A549 (cell line): ENCODE measurements around the gene NPB. TPM values are rescaled to one million over a fixed set of nuclear protein-coding genes. Genes with fewer than 3 reads are reported as not detected.

Experiments used
- BHLHE40 ChIP-seq: IDR thresholded peaks from 2 replicates; pipeline ENCODE4 v1.6.1; 2012; ENCODE audit warnings: low read depth, low read length, inconsistent platforms
- CBX8 ChIP-seq: fragments of 200-600 bp; sonication (generic); IDR thresholded peaks from 2 replicates; pipeline ENCODE4 v1.6.1; 2016
- CHD4 ChIP-seq: fragments of 200-600 bp; sonication (generic); IDR thresholded peaks from 2 replicates; pipeline ENCODE4 v1.6.1; 2016; ENCODE audit warnings: antibody characterized with exemption, mild to moderate bottlenecking, borderline replicate concordance
- EHF ChIP-seq: fragments of 250-450 bp; sonication (Bioruptor Pico); IDR thresholded peaks from 2 replicates; pipeline ENCODE4 v1.5.0; 2020; ENCODE audit warnings: mild to moderate bottlenecking
- EHMT2 ChIP-seq: fragments of 200-600 bp; sonication (generic); IDR thresholded peaks from 2 replicates; pipeline ENCODE4 v1.6.1; 2016; ENCODE audit warnings: antibody characterized with exemption, low read depth, mild to moderate bottlenecking, moderate library complexity
- EP300 ChIP-seq, 2 experiments: fragments of >200 bp; sonication (Bioruptor Twin); formaldehyde crosslinking; IDR thresholded peaks; 2 replicates in 1 of 2; 3 replicates in 1 of 2; pipeline ENCODE4 v1.6.1; 2016 to 2017
- ESRRA ChIP-seq: fragments of 150-350 bp; IDR thresholded peaks from 2 replicates; pipeline ENCODE4 v1.6.1; 2014; ENCODE audit warnings: mild to moderate bottlenecking, low read length, borderline replicate concordance
- FOSB ChIP-seq: fragments of 250-450 bp; sonication (Bioruptor Pico); IDR thresholded peaks from 2 replicates; pipeline ENCODE4 v1.5.0; 2020; ENCODE audit warnings: mild to moderate bottlenecking, moderate library complexity
- FOSL2 ChIP-seq, 2 experiments: fragments of 450-650 bp in 1 of 2; fragments of >200 bp in 1 of 2; sonication (Bioruptor Twin) in 1 of 2; formaldehyde crosslinking; IDR thresholded peaks; 2 replicates each; pipeline versions ENCODE4 v1.5.0 to v1.6.1; 2016 to 2020; ENCODE audit warnings: mild to moderate bottlenecking in 1 of 2, moderate library complexity in 1 of 2
- FOXS1 ChIP-seq: fragments of 250-450 bp; sonication (Bioruptor Pico); IDR thresholded peaks from 2 replicates; pipeline ENCODE4 v1.5.0; 2020; ENCODE audit warnings: mild to moderate bottlenecking, moderate library complexity
- GATA3 ChIP-seq: IDR thresholded peaks from 2 replicates; pipeline ENCODE4 v1.6.1; 2012; ENCODE audit warnings: borderline replicate concordance
- HDAC2 ChIP-seq: fragments of 200-600 bp; sonication (generic); IDR thresholded peaks from 2 replicates; pipeline ENCODE4 v1.6.1; 2016
- HEYL ChIP-seq: fragments of 250-450 bp; sonication (Bioruptor Pico); IDR thresholded peaks from 2 replicates; pipeline ENCODE4 v1.8.0; 2021; ENCODE audit warnings: mild to moderate bottlenecking, moderate library complexity
- HOXB13 ChIP-seq: fragments of 250-450 bp; sonication (Bioruptor Pico); IDR thresholded peaks from 2 replicates; pipeline ENCODE4 v1.5.0; 2020; ENCODE audit warnings: low read depth, mild to moderate bottlenecking, moderate library complexity
- JUNB ChIP-seq: fragments of >200 bp; sonication (Bioruptor Twin); formaldehyde crosslinking; IDR thresholded peaks from 2 replicates; pipeline ENCODE4 v1.6.1; 2016
- KDM5A ChIP-seq: fragments of 200-600 bp; sonication (generic); IDR thresholded peaks from 2 replicates; pipeline ENCODE4 v1.6.1; 2016; ENCODE audit warnings: antibody characterized with exemption, mild to moderate bottlenecking
- MAFK ChIP-seq: fragments of 450-650 bp; IDR thresholded peaks from 2 replicates; pipeline ENCODE4 v1.6.1; 2014; ENCODE audit not compliant: partially characterized antibody
- MAZ ChIP-seq: fragments of 150-350 bp; IDR thresholded peaks from 2 replicates; pipeline ENCODE4 v1.6.1; 2014; ENCODE audit warnings: antibody characterized with exemption, low read depth, low read length, borderline replicate concordance
- NR3C1 ChIP-seq: fragments of >200 bp; sonication (Bioruptor Twin); formaldehyde crosslinking; IDR thresholded peaks from 3 replicates; pipeline ENCODE4 v1.6.1; 2017
- PHF8 ChIP-seq: fragments of 200-600 bp; sonication (generic); IDR thresholded peaks from 2 replicates; pipeline ENCODE4 v1.6.1; 2016; ENCODE audit warnings: low read depth, mild to moderate bottlenecking, antibody characterized with exemption, moderate library complexity, borderline replicate concordance
- POLR2A ChIP-seq: IDR thresholded peaks from 2 replicates; pipeline ENCODE4 v1.6.1; 2012; ENCODE audit warnings: mild to moderate bottlenecking, low read length
- RAD21 ChIP-seq, 2 experiments: fragments of >200 bp in 1 of 2; sonication (Bioruptor Twin) in 1 of 2; formaldehyde crosslinking in 1 of 2; IDR thresholded peaks in 1 of 2; conservative IDR thresholded peaks in 1 of 2; 2 replicates in 1 of 2; 3 replicates in 1 of 2; pipeline ENCODE4 v1.6.1; 2012 to 2018; ENCODE audit warnings: inconsistent platforms in 1 of 2
- RCOR1 ChIP-seq: fragments of 150-350 bp; IDR thresholded peaks from 2 replicates; pipeline ENCODE4 v1.6.1; 2014; ENCODE audit warnings: antibody characterized with exemption, low read length, low read depth
- RFX5 ChIP-seq: fragments of 450-650 bp; IDR thresholded peaks from 2 replicates; pipeline ENCODE4 v1.7.1; 2014; ENCODE audit warnings: antibody characterized with exemption, mild to moderate bottlenecking, moderate library complexity
- RNF2 ChIP-seq: fragments of 200-600 bp; sonication (generic); IDR thresholded peaks from 2 replicates; pipeline ENCODE4 v1.6.1; 2016; ENCODE audit warnings: low read depth, mild to moderate bottlenecking, antibody characterized with exemption, moderate library complexity, borderline replicate concordance
- SMC3 ChIP-seq: fragments of >200 bp; sonication (Bioruptor Twin); formaldehyde crosslinking; IDR thresholded peaks from 3 replicates; pipeline ENCODE4 v1.6.1; 2018; ENCODE audit warnings: inconsistent platforms
- TP53 ChIP-seq: fragments of 250-450 bp; sonication (Bioruptor Pico); IDR thresholded peaks from 2 replicates; pipeline ENCODE4 v1.5.0; 2021; ENCODE audit warnings: mild to moderate bottlenecking, moderate library complexity
- ZFP36 ChIP-seq: fragments of 450-650 bp; IDR thresholded peaks from 2 replicates; pipeline ENCODE4 v1.6.1; 2014; ENCODE audit warnings: borderline replicate concordance; ENCODE audit not compliant: partially characterized antibody
- polyA plus RNA-seq, 4 experiments: library from polyadenylated mRNA; depleted of rRNA in 3 of 4; stranded (reverse); fragments of >200 nt; fragmentation: RNase III in 1 of 4; extraction: RNeasy Plus Mini Kit Qiagen cat#74134 plus additional on column Dnase treatment in 1 of 4; gene quantifications; 2 replicates in 3 of 4; 3 replicates in 1 of 4; pipeline ENCODE4 v1.2.3, GENCODE V29; 2011 to 2017
- TF ChIP-seq, protein P1 (sequence below): IDR thresholded peaks from 2 replicates; pipeline ENCODE4 v1.6.1; 2012
- TF ChIP-seq, protein P2 (sequence below): fragments of 450-650 bp; IDR thresholded peaks from 2 replicates; pipeline ENCODE4 v1.6.1; 2014; ENCODE audit warnings: antibody characterized with exemption
- TF ChIP-seq, protein P3 (sequence below): fragments of 150-350 bp; IDR thresholded peaks from 2 replicates; pipeline ENCODE4 v1.6.1; 2014; ENCODE audit warnings: low read depth, mild to moderate bottlenecking, low read length
- TF ChIP-seq, protein P4 (sequence below): fragments of 250-450 bp; sonication (Bioruptor Pico); IDR thresholded peaks from 2 replicates; pipeline ENCODE4 v1.5.0; 2021; ENCODE audit warnings: mild to moderate bottlenecking, moderate library complexity, borderline replicate concordance
- TF ChIP-seq, protein P5 (sequence below): fragments of 250-450 bp; sonication (Bioruptor Pico); IDR thresholded peaks from 2 replicates; pipeline ENCODE4 v1.5.0; 2020; ENCODE audit warnings: low read depth, mild to moderate bottlenecking, moderate library complexity
- TF ChIP-seq, protein P6 (sequence below): fragments of >200 bp; sonication (Bioruptor Twin); formaldehyde crosslinking; IDR thresholded peaks from 2 replicates; pipeline ENCODE4 v1.6.1; 2016
- TF ChIP-seq, protein P7 (sequence below): fragments of >200 bp; sonication (Bioruptor Twin); formaldehyde crosslinking; IDR thresholded peaks from 3 replicates; pipeline ENCODE4 v1.5.1; 2016

NPB gene
- polyA plus RNA-seq, 2 of the 4 experiments (the other 2 are of a cell fraction), result 0.41 to 0.45 TPM

DNA sequence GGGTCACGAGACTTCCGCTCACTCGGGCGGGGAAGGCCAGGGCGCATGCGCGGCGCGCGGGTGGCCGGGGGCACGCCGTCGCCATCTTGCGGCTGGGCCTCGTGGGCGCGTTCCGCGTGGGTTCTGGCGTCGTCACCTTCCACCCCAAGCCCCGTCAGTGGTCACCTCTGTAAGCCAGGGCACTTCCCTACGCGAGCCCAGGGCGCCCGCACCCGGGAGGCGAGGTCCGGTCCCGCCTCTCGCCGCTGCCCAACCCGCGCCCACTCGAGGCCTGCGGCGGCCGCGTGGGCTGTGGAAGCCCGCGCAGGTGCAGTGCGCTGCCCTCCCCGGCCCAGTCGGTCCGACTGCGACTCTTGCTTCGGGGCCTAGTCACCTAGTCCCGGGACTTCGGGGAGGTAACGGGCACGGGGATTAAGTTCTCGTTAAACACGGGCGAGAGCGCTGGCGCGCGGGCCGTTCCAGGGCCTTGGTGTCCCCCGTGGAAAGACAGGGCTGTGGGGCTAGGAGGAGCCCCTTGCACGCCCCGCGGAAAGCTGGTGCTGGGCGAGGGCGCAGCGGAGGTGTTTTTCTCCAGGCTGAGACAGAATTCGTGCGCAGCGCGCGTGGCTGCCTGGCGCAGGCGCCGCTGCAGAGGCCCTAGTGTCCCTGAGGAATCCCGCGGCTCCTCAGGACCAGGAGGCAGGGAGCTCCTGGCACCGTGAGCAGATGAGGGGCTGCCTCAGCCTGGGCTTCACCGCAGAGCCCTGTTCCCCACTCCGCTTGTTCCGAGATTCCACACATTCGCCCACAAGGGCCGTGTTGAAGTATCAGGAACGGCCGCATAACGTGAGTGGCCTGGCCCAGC is 30.4 kb upstream of the NPB start (continued):
- no peak for TF ChIP-seq FOSB
- no peak for TF ChIP-seq ESRRA
- no peak for TF ChIP-seq EP300 (IDR thresholded peaks at IDR 0.05)
- TF ChIP-seq RNF2, result peak; percentile 93; the same call in 1 of the 2 replicates
- TF ChIP-seq, protein P1, sequence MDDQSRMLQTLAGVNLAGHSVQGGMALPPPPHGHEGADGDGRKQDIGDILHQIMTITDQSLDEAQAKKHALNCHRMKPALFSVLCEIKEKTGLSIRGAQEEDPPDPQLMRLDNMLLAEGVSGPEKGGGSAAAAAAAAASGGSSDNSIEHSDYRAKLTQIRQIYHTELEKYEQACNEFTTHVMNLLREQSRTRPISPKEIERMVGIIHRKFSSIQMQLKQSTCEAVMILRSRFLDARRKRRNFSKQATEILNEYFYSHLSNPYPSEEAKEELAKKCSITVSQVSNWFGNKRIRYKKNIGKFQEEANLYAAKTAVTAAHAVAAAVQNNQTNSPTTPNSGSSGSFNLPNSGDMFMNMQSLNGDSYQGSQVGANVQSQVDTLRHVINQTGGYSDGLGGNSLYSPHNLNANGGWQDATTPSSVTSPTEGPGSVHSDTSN, result no peak
- TF ChIP-seq, protein P2, sequence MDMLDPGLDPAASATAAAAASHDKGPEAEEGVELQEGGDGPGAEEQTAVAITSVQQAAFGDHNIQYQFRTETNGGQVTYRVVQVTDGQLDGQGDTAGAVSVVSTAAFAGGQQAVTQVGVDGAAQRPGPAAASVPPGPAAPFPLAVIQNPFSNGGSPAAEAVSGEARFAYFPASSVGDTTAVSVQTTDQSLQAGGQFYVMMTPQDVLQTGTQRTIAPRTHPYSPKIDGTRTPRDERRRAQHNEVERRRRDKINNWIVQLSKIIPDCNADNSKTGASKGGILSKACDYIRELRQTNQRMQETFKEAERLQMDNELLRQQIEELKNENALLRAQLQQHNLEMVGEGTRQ, result peak; percentile 76
- TF ChIP-seq CHD4, result 0 out of 2 replicates have a peak, but pooled peaks have one; percentile 4
- TF ChIP-seq, protein P3, sequence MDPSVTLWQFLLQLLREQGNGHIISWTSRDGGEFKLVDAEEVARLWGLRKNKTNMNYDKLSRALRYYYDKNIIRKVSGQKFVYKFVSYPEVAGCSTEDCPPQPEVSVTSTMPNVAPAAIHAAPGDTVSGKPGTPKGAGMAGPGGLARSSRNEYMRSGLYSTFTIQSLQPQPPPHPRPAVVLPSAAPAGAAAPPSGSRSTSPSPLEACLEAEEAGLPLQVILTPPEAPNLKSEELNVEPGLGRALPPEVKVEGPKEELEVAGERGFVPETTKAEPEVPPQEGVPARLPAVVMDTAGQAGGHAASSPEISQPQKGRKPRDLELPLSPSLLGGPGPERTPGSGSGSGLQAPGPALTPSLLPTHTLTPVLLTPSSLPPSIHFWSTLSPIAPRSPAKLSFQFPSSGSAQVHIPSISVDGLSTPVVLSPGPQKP, result no peak
- no peak for TF ChIP-seq RCOR1
- TF ChIP-seq TP53 (CRISPR knock-in tag), result peak; percentile 96
- peak; percentile 98 for TF ChIP-seq BHLHE40
- TF ChIP-seq HDAC2, result no peak
- peak; percentile 98 for TF ChIP-seq HEYL (CRISPR knock-in tag)
- TF ChIP-seq, protein P4, sequence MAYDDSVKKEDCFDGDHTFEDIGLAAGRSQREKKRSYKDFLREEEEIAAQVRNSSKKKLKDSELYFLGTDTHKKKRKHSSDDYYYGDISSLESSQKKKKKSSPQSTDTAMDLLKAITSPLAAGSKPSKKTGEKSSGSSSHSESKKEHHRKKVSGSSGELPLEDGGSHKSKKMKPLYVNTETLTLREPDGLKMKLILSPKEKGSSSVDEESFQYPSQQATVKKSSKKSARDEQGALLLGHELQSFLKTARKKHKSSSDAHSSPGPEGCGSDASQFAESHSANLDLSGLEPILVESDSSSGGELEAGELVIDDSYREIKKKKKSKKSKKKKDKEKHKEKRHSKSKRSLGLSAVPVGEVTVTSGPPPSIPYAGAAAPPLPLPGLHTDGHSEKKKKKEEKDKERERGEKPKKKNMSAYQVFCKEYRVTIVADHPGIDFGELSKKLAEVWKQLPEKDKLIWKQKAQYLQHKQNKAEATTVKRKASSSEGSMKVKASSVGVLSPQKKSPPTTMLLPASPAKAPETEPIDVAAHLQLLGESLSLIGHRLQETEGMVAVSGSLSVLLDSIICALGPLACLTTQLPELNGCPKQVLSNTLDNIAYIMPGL (CRISPR knock-in tag), result peak; percentile 92
- no peak; a peak in 1 of 5 replicates for TF ChIP-seq RAD21 (conservative IDR thresholded peaks at IDR 0.05 in 1 of 2, IDR thresholded peaks at IDR 0.05 in 1 of 2)
- no peak for TF ChIP-seq NR3C1
- no peak for TF ChIP-seq KDM5A
- no peak for TF ChIP-seq SMC3
- TF ChIP-seq EHMT2, result no peak
- TF ChIP-seq, protein P5, sequence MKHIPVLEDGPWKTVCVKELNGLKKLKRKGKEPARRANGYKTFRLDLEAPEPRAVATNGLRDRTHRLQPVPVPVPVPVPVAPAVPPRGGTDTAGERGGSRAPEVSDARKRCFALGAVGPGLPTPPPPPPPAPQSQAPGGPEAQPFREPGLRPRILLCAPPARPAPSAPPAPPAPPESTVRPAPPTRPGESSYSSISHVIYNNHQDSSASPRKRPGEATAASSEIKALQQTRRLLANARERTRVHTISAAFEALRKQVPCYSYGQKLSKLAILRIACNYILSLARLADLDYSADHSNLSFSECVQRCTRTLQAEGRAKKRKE (CRISPR knock-in tag), result peak; percentile 99
- no peak for TF ChIP-seq JUNB
- TF ChIP-seq GATA3, result peak; percentile 24; the same call in 1 of the 2 replicates
- peak; percentile 95 for TF ChIP-seq PHF8
- no peak for TF ChIP-seq MAFK
- TF ChIP-seq EHF (CRISPR knock-in tag), result peak; percentile 99
- peak; percentile 95 for TF ChIP-seq FOXS1 (CRISPR knock-in tag)
- TF ChIP-seq ZFP36, result no peak
- no peak for TF ChIP-seq FOSL2 (IDR thresholded peaks at IDR 0.05)
- TF ChIP-seq FOSL2 (CRISPR knock-in tag; IDR thresholded peaks at IDR 0.05), result peak; percentile 39; the same call in 1 of the 2 replicates
- peak; percentile 99 for TF ChIP-seq HOXB13 (CRISPR knock-in tag)
- TF ChIP-seq, protein P6, sequence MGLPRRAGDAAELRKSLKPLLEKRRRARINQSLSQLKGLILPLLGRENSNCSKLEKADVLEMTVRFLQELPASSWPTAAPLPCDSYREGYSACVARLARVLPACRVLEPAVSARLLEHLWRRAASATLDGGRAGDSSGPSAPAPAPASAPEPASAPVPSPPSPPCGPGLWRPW, result no peak
- peak; percentile 77 for TF ChIP-seq POLR2A
- TF ChIP-seq, protein P7, sequence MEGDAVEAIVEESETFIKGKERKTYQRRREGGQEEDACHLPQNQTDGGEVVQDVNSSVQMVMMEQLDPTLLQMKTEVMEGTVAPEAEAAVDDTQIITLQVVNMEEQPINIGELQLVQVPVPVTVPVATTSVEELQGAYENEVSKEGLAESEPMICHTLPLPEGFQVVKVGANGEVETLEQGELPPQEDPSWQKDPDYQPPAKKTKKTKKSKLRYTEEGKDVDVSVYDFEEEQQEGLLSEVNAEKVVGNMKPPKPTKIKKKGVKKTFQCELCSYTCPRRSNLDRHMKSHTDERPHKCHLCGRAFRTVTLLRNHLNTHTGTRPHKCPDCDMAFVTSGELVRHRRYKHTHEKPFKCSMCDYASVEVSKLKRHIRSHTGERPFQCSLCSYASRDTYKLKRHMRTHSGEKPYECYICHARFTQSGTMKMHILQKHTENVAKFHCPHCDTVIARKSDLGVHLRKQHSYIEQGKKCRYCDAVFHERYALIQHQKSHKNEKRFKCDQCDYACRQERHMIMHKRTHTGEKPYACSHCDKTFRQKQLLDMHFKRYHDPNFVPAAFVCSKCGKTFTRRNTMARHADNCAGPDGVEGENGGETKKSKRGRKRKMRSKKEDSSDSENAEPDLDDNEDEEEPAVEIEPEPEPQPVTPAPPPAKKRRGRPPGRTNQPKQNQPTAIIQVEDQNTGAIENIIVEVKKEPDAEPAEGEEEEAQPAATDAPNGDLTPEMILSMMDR, result no peak; the same call in 2 of the 3 replicates
- TF ChIP-seq RFX5, result peak; percentile 70
- no peak for TF ChIP-seq CBX8
- TF ChIP-seq MAZ, result 0 out of 2 replicates have a peak, but pooled peaks have one; percentile 66
